ENCODE results near the gene ETFB.

GRCh38 chr19:51377422-51377821 is 11.2 kb upstream of the ETFB start:
- no peak for TF ChIP-seq POLR2A (IDR thresholded peaks at IDR 0.05; ENCODE audit: low read length)
- no peak for TF ChIP-seq GATA1 (IDR thresholded peaks at IDR 0.05; ENCODE audit: low read depth, low read length)

Measured in erythroblast (primary cell).